Cardiac atrium fibroblast (primary cell): ENCODE data around the gene NXF2. TPM values are rescaled to one million over a fixed set of nuclear protein-coding genes. Genes with fewer than 3 reads are reported as not detected.

Experiments
- total RNA-seq: library from RNA; depleted of rRNA; stranded (reverse); fragments of >200 nt; gene quantifications from 2 replicates; pipeline ENCODE4 v1.2.3, GENCODE V29; 2015

The NXF2 gene, protein sequence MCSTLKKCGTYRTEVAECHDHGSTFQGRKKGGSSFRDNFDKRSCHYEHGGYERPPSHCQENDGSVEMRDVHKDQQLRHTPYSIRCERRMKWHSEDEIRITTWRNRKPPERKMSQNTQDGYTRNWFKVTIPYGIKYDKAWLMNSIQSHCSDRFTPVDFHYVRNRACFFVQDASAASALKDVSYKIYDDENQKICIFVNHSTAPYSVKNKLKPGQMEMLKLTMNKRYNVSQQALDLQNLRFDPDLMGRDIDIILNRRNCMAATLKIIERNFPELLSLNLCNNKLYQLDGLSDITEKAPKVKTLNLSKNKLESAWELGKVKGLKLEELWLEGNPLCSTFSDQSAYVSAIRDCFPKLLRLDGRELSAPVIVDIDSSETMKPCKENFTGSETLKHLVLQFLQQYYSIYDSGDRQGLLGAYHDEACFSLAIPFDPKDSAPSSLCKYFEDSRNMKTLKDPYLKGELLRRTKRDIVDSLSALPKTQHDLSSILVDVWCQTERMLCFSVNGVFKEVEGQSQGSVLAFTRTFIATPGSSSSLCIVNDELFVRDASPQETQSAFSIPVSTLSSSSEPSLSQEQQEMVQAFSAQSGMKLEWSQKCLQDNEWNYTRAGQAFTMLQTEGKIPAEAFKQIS
- total RNA-seq = not detected in 2 replicates

GRCh38 chrX:102246893-102247292, at the start of gene NXF2:
TSS of gene NXF2 (plus strand) at chrX:102247167. CDS start at chrX:102307079, 59,912 bp downstream.

DNA sequence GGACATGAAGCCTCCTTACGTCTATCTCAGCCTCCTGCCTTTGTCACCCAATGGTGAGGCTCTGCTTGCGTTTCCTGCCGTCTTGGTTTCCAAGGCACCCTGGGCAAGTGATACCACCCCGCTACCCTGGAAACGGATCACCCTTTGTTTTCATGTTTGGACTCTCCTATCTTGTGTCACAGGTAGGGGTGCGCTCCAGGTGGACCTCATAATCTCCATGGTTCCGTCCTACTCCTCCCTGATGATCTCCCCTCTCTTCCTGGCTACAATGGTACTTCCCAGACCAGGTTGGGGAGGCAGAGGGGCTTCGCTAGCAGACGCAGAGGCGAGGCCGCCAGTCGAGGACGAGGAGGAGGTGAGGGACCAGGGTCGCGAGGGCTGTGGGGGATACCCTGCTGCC, 32.0 kb upstream of the NXF2 start, which contains the start of gene TCP11X1:
TCP11X1 (plus strand) TSS at position 316 of the 400 bp plus-strand sequence.

Other genes starting within 250 kb of the NXF2 start
- gene TCEAL2, start 121.5 kb upstream of the NXF2 start, total RNA-seq = not detected in 2 replicates
- not detected in 2 replicates for gene TCEAL6, start 104.7 kb upstream of the NXF2 start, total RNA-seq
- gene BEX5, start 91.2 kb upstream of the NXF2 start, total RNA-seq = not detected in 2 replicates
- gene TCP11X1, start 31.9 kb upstream of the NXF2 start, total RNA-seq = not detected in 2 replicates
- not detected in 2 replicates for gene NXF2B, start 192.8 kb downstream of the NXF2 start, total RNA-seq
- not detected in 2 replicates for gene TCP11X2, start 224.6 kb downstream of the NXF2 start, total RNA-seq